ENCODE measurements around the gene GUCA1A.

DNA sequence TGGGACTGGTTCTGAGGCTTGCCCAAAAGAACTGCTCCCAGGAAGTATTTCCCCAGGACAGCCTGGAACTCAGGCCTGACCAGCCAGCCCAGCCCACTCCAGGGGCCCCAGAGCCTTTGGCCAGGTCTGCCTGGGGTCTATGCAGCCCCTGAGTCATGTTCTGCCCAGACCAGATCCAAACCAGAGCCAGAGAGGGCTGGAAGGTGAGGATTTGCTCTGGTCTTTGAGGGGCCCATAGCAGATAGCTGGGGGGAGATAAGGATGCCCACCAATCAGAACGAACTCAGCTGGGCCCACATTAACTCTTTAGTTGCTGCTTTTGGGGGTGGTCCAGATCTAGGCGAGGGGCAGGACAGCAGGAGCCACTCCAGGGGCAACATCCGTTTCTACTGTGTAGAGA, 47.5 kb upstream of the GUCA1A start:
- TF ChIP-seq CTCF (IDR thresholded peaks at IDR 0.05 in 4 of 5, conservative IDR thresholded peaks at IDR 0.05 in 1 of 5) (no peak), POLR2A (IDR thresholded peaks at IDR 0.05) (no peak)

Measured in gastrocnemius medialis (tissue), 4 donors.